ENCODE data around the gene ARL8A.
"Not testable (repeated sequence)": the region's sequence is repeated elsewhere in the genome, so short reads cannot be mapped to it uniquely, and the experiment has no call there.

The ARL8A gene

GRCh38 chr1:202144402-202145067 is at the start of gene ARL8A:
Gene ARL8A, minus strand, starts transcription at chr1:202144737. Its CDS starts 165 bp downstream, at chr1:202144572.
- DNase-seq = peak in 1 of 2 experiments; percentile 72

DNA sequence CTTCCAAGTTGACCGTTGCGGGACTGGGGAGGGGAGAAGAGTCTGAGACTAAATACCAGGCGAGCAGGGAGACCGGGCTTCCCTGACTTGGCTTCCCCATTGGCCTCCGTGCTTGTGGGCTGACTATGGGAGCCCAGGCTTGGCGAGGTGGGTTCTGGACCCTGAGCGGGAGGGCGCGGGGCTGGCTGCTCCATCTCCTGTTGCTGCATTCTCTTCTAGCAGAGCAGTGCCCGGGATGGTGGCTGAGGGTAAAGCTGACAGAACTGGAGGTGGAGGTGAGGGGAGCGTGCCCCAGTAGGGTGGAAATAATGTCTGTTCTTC is 49.8 kb upstream of the ARL8A start:
- DNase-seq = no peak

- no peak for DNase-seq
Observed at GRCh38 chr1:202193614-202194327, 49.2 kb upstream of the ARL8A start, which contains the start of gene LGR6. Gene LGR6, plus strand, starts transcription at chr1:202193799. Its CDS starts 191 bp downstream, at chr1:202193990.

DNA sequence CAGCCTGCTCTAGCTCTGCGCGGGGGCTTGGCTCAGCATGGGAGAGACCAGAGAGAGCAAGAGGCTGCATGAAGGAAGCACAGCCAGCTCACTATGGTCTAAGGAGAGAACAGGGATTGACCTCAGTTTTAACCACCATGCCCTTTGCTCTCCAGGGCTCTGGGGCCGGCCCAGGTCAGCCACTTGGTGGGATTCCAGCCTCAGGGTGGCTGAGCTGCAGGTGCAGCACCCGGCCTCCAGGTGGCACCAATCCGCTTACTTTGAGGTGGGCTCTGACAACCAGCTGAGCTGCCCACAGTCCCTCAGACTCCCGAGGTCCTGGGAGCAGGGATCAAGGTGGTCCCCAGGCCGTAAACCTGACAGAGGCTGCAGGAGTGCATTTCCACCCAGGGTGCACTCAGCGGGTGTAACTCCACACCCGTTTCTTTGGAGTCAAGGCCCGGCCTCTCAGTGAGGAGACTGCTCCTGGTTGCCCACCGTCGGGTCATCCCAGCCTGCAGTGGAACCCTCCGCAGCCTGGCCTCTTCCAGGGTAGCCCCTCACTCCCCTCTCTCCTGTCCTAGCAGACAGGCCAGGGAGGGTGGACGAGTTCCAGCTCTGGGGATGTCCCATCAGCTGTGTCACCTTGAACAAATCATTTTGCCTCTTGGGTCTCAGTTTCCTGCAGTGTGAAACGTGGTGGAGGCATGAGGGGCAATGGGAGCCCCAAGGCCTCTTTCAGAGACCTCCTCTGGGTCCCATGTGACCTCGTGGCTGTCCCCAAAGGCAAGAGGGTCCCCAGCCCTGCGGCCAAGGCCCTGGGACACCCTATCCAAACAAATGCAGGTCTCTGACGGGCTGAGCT is 48.5 kb upstream of the ARL8A start:
- peak; percentile 55 to 59 for DNase-seq

- not testable (repeated sequence) for DNase-seq
Observed at GRCh38 chr1:202191391-202191790, 46.9 kb upstream of the ARL8A start.

- DNase-seq = no peak
Observed at GRCh38 chr1:202189918-202190715, 45.6 kb upstream of the ARL8A start.

DNA sequence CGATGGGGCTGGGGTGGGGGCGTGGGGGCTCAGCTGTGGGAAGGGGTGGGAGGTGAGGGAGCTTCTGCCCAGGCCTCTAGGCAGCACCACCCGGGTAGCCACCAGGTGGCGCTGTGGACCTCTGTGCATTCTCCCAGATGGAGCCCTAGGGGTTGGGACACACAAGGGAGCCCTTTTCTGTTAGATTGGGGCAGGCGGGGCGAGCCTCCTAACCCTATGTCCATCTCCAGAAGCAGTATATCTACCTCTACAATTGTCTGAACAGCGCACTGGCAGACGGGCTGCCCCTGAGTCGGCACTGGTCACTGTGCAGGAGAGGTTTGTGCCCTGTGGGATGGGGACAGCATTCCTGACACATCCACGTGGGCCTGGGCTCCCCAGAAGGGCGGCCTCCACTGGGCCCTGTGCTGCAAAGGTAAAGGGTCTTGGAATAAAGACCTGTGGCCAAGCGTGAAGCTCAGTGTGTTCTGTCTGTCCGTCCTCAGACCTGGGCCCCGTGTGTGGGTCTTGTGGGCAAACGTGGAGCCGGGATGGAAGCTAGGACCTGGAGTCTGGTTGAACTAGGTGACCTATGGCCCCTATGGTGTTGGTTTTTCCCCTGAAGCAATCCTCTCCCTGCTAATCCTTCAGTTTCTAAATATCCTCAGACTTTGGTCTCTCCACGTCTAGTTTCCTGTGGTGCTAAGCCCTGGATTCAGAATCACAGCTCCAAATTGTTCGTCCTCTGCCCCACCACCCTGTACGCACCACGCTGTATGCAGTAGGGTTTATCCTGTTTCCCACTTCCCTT is 44.7 kb upstream of the ARL8A start:
- peak; percentile 85 to 93 for DNase-seq

- no peak for DNase-seq
Observed at GRCh38 chr1:202187697-202188407, 43.3 kb upstream of the ARL8A start.

DNA sequence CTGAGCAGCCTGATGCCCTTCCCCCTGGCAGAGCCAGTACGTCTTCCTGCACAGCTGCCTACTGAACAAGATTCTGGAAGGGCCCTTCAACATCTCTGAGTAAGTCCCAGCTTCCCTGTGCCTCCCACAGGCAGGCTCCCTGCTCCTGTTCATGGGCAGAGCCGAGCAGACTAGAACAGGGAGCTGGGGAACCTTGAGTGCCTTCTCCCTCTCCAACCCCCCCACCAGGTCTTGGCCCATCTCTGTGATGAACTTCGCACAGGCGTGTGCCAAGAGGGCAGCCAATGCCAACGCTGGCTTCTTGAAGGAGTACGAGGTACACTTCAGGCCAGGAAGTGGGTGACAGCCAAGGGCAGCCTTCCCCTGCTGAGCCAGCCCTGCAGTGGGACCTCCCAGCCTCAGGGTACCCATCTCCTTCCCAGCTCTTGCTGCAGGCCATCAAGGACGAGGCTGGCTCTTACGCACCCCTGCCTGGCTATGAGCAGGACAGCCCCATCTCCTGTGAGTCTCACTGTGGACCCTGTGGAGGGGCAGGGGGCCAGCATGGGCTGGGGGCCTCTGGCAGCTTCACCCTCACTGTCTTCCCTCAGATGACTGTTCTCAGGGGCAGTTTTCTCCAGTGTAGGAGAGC is 42.6 kb upstream of the ARL8A start:
- DNase-seq = no peak

- DNase-seq = no peak
Observed at GRCh38 chr1:202186327-202186726, 41.8 kb upstream of the ARL8A start.

- DNase-seq = peak; percentile 92 to 93
Observed at GRCh38 chr1:202184750-202185460, 40.4 kb upstream of the ARL8A start.

DNA sequence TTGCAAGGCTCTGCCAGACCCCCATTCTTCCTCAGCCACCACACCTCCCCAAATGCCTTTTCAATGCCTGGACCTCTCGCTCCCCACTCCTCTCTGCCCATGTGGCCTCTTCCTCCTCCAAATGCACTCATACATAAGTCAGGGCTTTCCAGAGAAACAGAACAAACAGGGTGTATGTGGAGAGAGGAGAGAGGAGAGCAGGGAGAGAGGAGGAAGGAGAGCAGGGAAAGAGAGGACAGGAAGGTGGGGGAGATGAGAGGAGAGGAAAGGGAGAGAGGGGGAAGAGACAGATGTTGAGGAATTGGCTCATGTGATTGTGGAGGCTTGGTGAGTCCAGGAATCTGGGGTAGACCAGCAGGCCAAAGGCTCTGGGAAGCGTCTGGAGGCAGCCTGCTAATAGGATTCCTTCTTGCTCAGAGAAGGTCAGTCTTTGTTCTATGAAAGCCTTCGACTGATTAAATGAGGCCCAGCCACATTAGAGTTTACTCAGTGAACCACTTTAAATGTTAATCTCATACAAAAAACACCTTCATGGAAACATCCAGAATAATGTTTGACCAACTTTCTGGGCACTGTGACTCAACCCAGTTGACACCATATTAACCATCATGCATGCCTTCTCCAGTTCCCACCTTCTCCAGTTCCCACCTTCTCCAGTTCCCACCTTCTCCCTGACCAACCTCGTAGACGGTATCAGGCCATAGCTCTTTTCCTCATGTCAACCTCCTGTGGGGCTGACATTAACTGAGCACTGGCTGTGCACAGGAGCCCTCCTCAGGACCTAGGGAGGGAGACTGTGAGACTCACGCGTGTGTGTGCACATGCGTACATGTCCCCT is 37.7 kb upstream of the ARL8A start:
- no peak for DNase-seq

DNA sequence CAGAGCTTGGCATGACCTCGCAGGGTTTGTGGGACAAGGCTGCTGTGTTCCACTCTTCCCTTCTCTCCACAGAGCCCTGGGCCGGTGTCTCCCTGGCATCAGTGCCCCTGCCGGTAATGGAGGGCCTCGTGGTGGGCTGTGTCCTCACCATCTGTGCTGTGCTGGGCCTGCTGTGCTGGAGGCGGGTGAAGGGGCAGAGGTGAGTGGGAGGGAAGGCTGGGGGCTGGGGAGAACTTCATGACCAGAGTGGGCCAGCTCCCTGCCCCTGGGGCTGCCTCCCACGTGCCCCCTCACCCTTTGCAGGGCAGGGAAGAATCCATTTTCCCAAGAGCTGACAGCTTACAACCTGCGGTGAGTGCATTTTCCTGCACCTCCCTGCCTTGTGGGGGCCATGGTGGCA is 37.0 kb upstream of the ARL8A start:
- DNase-seq = no peak

GRCh38 chr1:202180751-202181139 is 36.2 kb upstream of the ARL8A start:
- not testable (repeated sequence) for DNase-seq

GRCh38 chr1:202179828-202180750 is 35.6 kb upstream of the ARL8A start:
- DNase-seq = no peak

DNA sequence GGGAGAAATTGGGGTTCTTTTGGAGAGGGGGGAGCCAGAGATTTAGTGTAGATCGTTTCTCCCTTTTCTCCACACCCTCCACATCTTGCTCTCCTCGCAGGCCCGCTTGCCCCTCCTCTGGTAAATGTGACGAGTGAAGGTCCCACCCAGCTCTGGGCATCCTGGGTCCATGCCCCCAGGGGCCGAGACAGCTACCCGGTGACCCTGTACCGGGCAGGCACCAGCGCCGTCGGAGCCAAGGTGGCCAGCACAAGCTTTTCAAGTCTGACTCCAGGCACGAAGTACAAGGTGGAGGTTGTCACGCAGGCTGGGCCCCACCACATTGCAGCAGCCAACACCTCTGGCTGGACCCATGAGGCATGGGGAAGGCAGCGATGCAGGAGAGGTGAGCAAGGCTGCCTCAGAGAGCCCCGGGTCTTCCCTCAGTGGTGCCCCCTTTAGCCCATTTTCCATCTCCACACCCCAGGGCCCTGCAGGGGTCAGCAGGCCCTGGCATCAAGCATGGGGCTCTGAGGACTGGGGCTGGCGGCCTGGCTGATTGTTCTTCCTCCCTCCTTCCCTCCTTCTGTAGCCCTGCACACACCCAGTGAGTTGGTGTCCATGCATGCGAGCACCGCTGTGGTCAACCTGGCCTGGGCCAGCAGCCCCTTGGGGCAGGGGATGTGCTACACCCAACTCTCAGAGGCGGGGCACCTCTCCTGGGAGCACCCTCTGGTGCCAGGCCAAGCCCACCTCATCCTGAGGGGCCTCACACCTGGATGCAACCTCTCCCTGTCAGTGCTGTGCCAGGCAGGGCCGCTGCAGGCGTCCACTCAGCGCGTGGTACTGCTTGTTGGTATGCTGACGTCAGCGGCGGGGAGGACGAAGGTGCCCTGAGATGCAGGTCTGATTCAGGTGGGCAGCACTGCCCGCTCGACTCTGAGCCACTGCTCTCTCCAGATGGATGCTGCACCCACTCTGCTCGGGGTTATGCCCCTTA is 32.7 kb upstream of the ARL8A start:
- no peak for DNase-seq

DNA sequence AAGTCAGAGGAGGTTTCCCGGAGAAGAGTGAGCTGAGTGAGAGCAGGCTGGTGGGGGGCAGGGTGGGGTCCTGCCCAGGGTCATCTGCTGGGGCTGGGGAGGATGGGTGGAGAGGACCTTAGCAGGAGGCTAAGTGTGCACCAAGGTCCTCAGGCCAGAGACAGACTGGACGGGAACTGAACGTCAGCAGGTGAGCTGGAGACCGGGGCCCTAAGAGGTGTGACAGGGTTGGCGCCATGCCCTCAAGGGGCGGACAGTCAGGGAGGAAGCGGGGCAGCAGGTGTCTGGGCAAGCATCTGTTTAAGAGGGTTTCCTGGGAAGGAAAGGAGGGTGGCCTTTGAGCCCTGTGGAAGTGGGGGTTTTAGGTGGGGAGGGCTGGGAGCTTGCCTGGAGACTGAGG is 29.5 kb upstream of the ARL8A start:
- DNase-seq = no peak

All from NCI-H187 (cell line).